CD8-positive, alpha-beta memory T cell (primary cell): ENCODE results near the gene FAM107A. TPM values are rescaled to one million over a fixed set of nuclear protein-coding genes. Genes with fewer than 3 reads are reported as not detected.

ENCODE experiments used
- CTCF ChIA-PET: fragments of 350-600 bp; sonication (Branson Sonifier 250); formaldehyde crosslinking; loops from one replicate; lab custom pipeline; 2021; ENCODE audit warnings: antibody characterized with exemption; lab: Charles Lee
- POLR2A ChIA-PET: fragments of 350-600 bp; sonication (Branson Sonifier 250); formaldehyde crosslinking; loops from one replicate; lab custom pipeline; 2021; ENCODE audit warnings: antibody characterized with exemption; lab: Charles Lee
- DNase-seq, 5 donors: peaks; one replicate each; pipeline versions ENCODE4 v3.0.0 to v3.0.0-alpha.2; 2020 to 2022; ENCODE audit warnings: mixed read lengths in 1 of 5
- H3K27ac ChIP-seq: one replicate; pipeline ENCODE4 v1.7.0; 2013; ENCODE audit warnings: low read depth, mild to moderate bottlenecking, low read length, moderate library complexity
- H3K27me3 ChIP-seq: 2 replicates; pipeline ENCODE4 v1.7.0; 2013; ENCODE audit warnings: low read length, mild to moderate bottlenecking; ENCODE audit not compliant: insufficient read depth, poor library complexity, severe bottlenecking
- H3K36me3 ChIP-seq: 2 replicates; pipeline ENCODE4 v1.7.0; 2013; ENCODE audit warnings: mild to moderate bottlenecking, low read length, moderate library complexity; ENCODE audit not compliant: insufficient read depth
- H3K4me1 ChIP-seq: 2 replicates; pipeline ENCODE4 v1.7.0; 2013; ENCODE audit warnings: mild to moderate bottlenecking, low read length, moderate library complexity; ENCODE audit not compliant: insufficient read depth
- H3K4me3 ChIP-seq: 2 replicates; pipeline ENCODE4 v1.7.0; 2013; ENCODE audit warnings: mild to moderate bottlenecking, low read length
- H3K9me3 ChIP-seq: 2 replicates; pipeline ENCODE4 v1.7.0; 2013; ENCODE audit warnings: mild to moderate bottlenecking, low read length
- H3K27ac Mint-ChIP-seq, 8 donors: one replicate each; pipeline ENCODE4 v1.8.0; 2020 to 2021; ENCODE audit warnings: mixed read lengths in 8 of 8, mild to moderate bottlenecking in 6 of 8, inconsistent platforms in 3 of 8, moderate library complexity in 3 of 8
- H3K27me3 Mint-ChIP-seq, 2 donors: one replicate each; pipeline ENCODE4 v1.8.0; 2020 to 2021; ENCODE audit warnings: mixed read lengths in 2 of 2, mild to moderate bottlenecking in 1 of 2, moderate library complexity in 1 of 2
- H3K36me3 Mint-ChIP-seq, 3 donors: one replicate each; pipeline ENCODE4 v1.8.0; 2020 to 2021; ENCODE audit warnings: mixed read lengths in 3 of 3, inconsistent platforms in 1 of 3, mild to moderate bottlenecking in 1 of 3
- H3K4me1 Mint-ChIP-seq, 3 donors: one replicate each; pipeline ENCODE4 v1.8.0; 2020 to 2021; ENCODE audit warnings: mixed read lengths in 3 of 3, inconsistent platforms in 1 of 3, mild to moderate bottlenecking in 1 of 3
- H3K4me3 Mint-ChIP-seq, 7 donors: one replicate each; pipeline ENCODE4 v1.8.0; 2020 to 2021; ENCODE audit warnings: mixed read lengths in 7 of 7, mild to moderate bottlenecking in 6 of 7, moderate library complexity in 4 of 7, inconsistent platforms in 2 of 7
- H3K9me3 Mint-ChIP-seq, 5 donors: one replicate each; pipeline ENCODE4 v1.8.0; 2020 to 2022; ENCODE audit warnings: mixed read lengths in 5 of 5, mild to moderate bottlenecking in 3 of 5, moderate library complexity in 2 of 5, inconsistent platforms in 1 of 5
- polyA plus RNA-seq: library from polyadenylated mRNA; unstranded; fragments of 300-500 nt; fragmentation: Illumina TruSeq; gene quantifications from one replicate; pipeline ENCODE4 v1.2.3, GENCODE V29; 2021
- total RNA-seq, 2 experiments: library from RNA; stranded (reverse); gene quantifications; one replicate each; pipeline ENCODE4 v1.2.3, GENCODE V29; 2021

FAM107A gene
- total and polyA plus RNA-seq, 3 experiments from 2014 or later: not detected

- no peaks in the 10 kb centered on the region for H3K4me1 ChIP-seq
- Mint-ChIP-seq H3K4me3 (no peak overlapping the region), H3K4me1 (peaks cover 6 to 7% (median 7%) of the 10 kb centered on the region in 3 donors), H3K36me3 (peaks cover 0 to 3% (median 0%) of the 10 kb centered on the region in 3 donors), H3K27me3 (peaks cover 12 to 17% of the 10 kb centered on the region in 2 donors), H3K9me3 (peaks cover 0 to 3% (median 0%) of the 10 kb centered on the region in 5 donors), H3K27ac (peak overlapping the region in 1 of 8 donors; percentile 14)
- H3K36me3 ChIP-seq: no peaks in the 10 kb centered on the region
- no peaks in the 10 kb centered on the region for H3K9me3 ChIP-seq
- POLR2A ChIA-PET: no interaction called here
- no peak for DNase-seq
- no peak overlapping the region for H3K27ac ChIP-seq
- CTCF ChIA-PET: no interaction called here
- no peak overlapping the region for H3K4me3 ChIP-seq
- H3K27me3 ChIP-seq: no peaks in the 10 kb centered on the region
Observed at GRCh38 chr3:58565621-58566397, 11.4 kb downstream of the FAM107A start.

- H3K4me3 Mint-ChIP-seq: no peak overlapping the region
- CTCF ChIA-PET: no interaction called here
- Histone ChIP-seq H3K4me3 (no peak overlapping the region), H3K27me3 (no peaks in the 10 kb centered on the region), H3K4me1 (no peaks in the 10 kb centered on the region), H3K9me3 (no peaks in the 10 kb centered on the region), H3K36me3 (no peaks in the 10 kb centered on the region), H3K27ac (no peak overlapping the region)
- DNase-seq: no peak
- peaks cover 6 to 7% (median 7%) of the 10 kb centered on the region in 3 donors for H3K4me1 Mint-ChIP-seq
- no peak overlapping the region for H3K27ac Mint-ChIP-seq
- peaks cover 0 to 3% (median 0%) of the 10 kb centered on the region in 5 donors for H3K9me3 Mint-ChIP-seq
- POLR2A ChIA-PET: no interaction called here
- H3K36me3 Mint-ChIP-seq: peaks cover 0 to 3% (median 0%) of the 10 kb centered on the region in 3 donors
- H3K27me3 Mint-ChIP-seq: peaks cover 12 to 17% of the 10 kb centered on the region in 2 donors
Observed at GRCh38 chr3:58564456-58565160, 12.6 kb downstream of the FAM107A start.

GRCh38 chr3:58564054-58564453, 13.1 kb downstream of the FAM107A start:
- H3K9me3 Mint-ChIP-seq: peaks cover 0 to 3% (median 0%) of the 10 kb centered on the region in 5 donors
- CTCF ChIA-PET: no interaction called here

GRCh38 chr3:58563386-58564035, 13.7 kb downstream of the FAM107A start:
- Mint-ChIP-seq H3K27ac (no peak overlapping the region), H3K4me1 (peaks cover 0 to under 1% (median under 1%) of the 10 kb centered on the region in 3 donors), H3K27me3 (peaks cover 8 to 11% of the 10 kb centered on the region in 2 donors), H3K36me3 (peaks cover 0 to 3% (median 0%) of the 10 kb centered on the region in 3 donors), H3K9me3 (peaks cover 0 to 3% (median 0%) of the 10 kb centered on the region in 5 donors), H3K4me3 (no peak overlapping the region)
- Histone ChIP-seq H3K4me3 (no peak overlapping the region), H3K27me3 (no peaks in the 10 kb centered on the region), H3K4me1 (no peaks in the 10 kb centered on the region), H3K27ac (no peak overlapping the region), H3K36me3 (no peaks in the 10 kb centered on the region), H3K9me3 (no peaks in the 10 kb centered on the region)
- ChIA-PET POLR2A (no interaction called here), CTCF (no interaction called here)
- DNase-seq: no peak

More at GRCh38 chr3:58564054-58564453, 13.1 kb downstream of the FAM107A start:
- Histone ChIP-seq H3K4me1 (no peaks in the 10 kb centered on the region), H3K4me3 (no peak overlapping the region), H3K27me3 (no peaks in the 10 kb centered on the region), H3K36me3 (no peaks in the 10 kb centered on the region), H3K9me3 (no peaks in the 10 kb centered on the region), H3K27ac (no peak overlapping the region)
- H3K36me3 Mint-ChIP-seq: peaks cover 0 to 3% (median 0%) of the 10 kb centered on the region in 3 donors
- no peak for DNase-seq
- H3K4me3 Mint-ChIP-seq: no peak overlapping the region
- POLR2A ChIA-PET: no interaction called here
- no peak overlapping the region for H3K27ac Mint-ChIP-seq
- H3K4me1 Mint-ChIP-seq: peaks cover 5 to 6% (median 6%) of the 10 kb centered on the region in 3 donors
- H3K27me3 Mint-ChIP-seq: peaks cover 12 to 16% of the 10 kb centered on the region in 2 donors

- Histone ChIP-seq H3K36me3 (no peaks in the 10 kb centered on the region), H3K9me3 (no peaks in the 10 kb centered on the region), H3K4me3 (no peak overlapping the region), H3K27ac (no peak overlapping the region), H3K27me3 (no peaks in the 10 kb centered on the region), H3K4me1 (no peaks in the 10 kb centered on the region)
- no peak overlapping the region for H3K27ac Mint-ChIP-seq
- no peak overlapping the region for H3K4me3 Mint-ChIP-seq
- DNase-seq: no peak
- peaks cover 8 to 10% of the 10 kb centered on the region in 2 donors for H3K27me3 Mint-ChIP-seq
- no peaks in the 10 kb centered on the region for H3K4me1 Mint-ChIP-seq
- H3K36me3 Mint-ChIP-seq: peaks cover 0 to 3% (median 0%) of the 10 kb centered on the region in 3 donors
- CTCF ChIA-PET: no interaction called here
- POLR2A ChIA-PET: no interaction called here
- peaks cover 0 to 3% (median 0%) of the 10 kb centered on the region in 5 donors for H3K9me3 Mint-ChIP-seq
Observed at GRCh38 chr3:58562498-58562897, 14.7 kb downstream of the FAM107A start.

GRCh38 chr3:58560771-58561311, 16.4 kb downstream of the FAM107A start:
- H3K9me3 ChIP-seq: no peaks in the 10 kb centered on the region
- Mint-ChIP-seq H3K27me3 (peaks cover 6 to 15% of the 10 kb centered on the region in 2 donors), H3K27ac (no peak overlapping the region), H3K4me1 (no peaks in the 10 kb centered on the region), H3K36me3 (peaks cover 0 to 3% (median 0%) of the 10 kb centered on the region in 3 donors), H3K9me3 (peaks cover 0 to 3% (median 0%) of the 10 kb centered on the region in 5 donors), H3K4me3 (no peak overlapping the region)
- CTCF ChIA-PET: interaction anchor here (0.9 kb wide), 1 partner anchor 28 kb away, joined by 3 read pairs; no protein-coding TSS in a partner anchor
- no peak for DNase-seq
- H3K27ac ChIP-seq: no peak overlapping the region
- POLR2A ChIA-PET: no interaction called here
- H3K27me3 ChIP-seq: no peaks in the 10 kb centered on the region
- no peak overlapping the region for H3K4me3 ChIP-seq
- no peaks in the 10 kb centered on the region for H3K36me3 ChIP-seq
- H3K4me1 ChIP-seq: no peaks in the 10 kb centered on the region

- no peak overlapping the region for H3K4me3 Mint-ChIP-seq
- no peaks in the 10 kb centered on the region for H3K9me3 ChIP-seq
- H3K36me3 Mint-ChIP-seq: peaks cover 0 to 3% (median 0%) of the 10 kb centered on the region in 3 donors
- CTCF ChIA-PET: interaction anchor here (1.4 to 4.5 kb wide), 2 partner anchors 8 to 10 kb away, joined by 3 to 15 read pairs; no protein-coding TSS in a partner anchor
- peaks cover 0 to 3% (median 0%) of the 10 kb centered on the region in 5 donors for H3K9me3 Mint-ChIP-seq
- no peak overlapping the region for H3K27ac Mint-ChIP-seq
- peaks cover 8 to 12% of the 10 kb centered on the region in 2 donors for H3K27me3 Mint-ChIP-seq
- H3K27ac ChIP-seq: no peak overlapping the region
- no peaks in the 10 kb centered on the region for H3K4me1 Mint-ChIP-seq
- no peaks in the 10 kb centered on the region for H3K4me1 ChIP-seq
- DNase-seq: no peak
- H3K4me3 ChIP-seq: no peak overlapping the region
- H3K36me3 ChIP-seq: no peaks in the 10 kb centered on the region
- no peaks in the 10 kb centered on the region for H3K27me3 ChIP-seq
- POLR2A ChIA-PET: no interaction called here
Observed at GRCh38 chr3:58559586-58559985, 17.6 kb downstream of the FAM107A start.
